GM19238 (cell line): Measurements from ENCODE around the gene FOXRED1.
"Not testable (repeated sequence)": the region's sequence is repeated elsewhere in the genome, so short reads cannot be mapped to it uniquely, and the experiment has no call there.

ENCODE experiments used
- DNase-seq: peaks from one replicate; pipeline ENCODE4 v3.0.0; 2011; ENCODE audit warnings: low spot score; ENCODE audit not compliant: insufficient read length

The FOXRED1 gene

DNA sequence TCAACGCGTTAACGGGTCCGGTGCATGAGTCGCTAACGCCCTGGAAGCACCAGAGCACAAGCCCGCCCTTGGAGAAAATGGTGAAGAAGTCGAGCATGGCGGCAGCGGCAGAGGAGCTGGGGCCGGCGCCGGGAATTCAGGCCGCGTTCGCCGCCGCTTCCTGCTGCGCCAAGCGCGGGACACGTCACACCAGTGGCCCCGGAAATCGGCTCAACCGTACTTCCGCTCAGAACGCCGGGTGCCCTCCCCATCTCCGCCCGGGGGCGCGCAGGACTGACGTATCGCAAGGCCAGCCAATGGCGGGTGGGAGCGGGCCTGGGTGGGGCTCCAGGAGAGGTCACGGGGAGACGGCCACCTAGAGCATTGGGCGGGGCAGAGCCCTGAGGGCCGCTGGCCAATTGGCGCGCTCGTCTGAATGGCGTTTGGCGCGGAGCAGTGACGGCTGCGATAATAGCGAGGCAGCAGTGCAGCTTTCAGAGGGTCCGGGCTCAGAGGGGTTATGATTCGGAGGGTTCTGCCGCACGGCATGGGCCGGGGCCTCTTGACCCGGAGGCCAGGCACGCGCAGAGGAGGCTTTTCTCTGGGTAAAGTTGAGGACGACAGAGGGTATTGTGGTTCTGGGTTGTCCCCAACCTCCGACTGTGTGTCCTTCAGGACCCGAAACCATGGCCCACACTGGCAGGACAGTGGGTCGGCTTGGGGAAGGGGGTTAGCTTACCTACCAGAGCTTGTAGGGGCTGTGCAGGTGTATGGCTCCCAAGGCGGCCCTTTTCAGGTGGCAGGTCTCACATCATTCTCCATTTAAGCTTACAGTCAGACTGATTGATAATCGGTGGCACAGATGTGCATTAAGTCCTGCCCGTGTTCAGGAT is at the start of gene FOXRED1, which contains the start of gene SRPRA:
Gene FOXRED1, plus strand, starts transcription at position 447 of the 872 bp plus-strand sequence. Its CDS starts 53 bp downstream, at position 500.
Gene SRPRA, minus strand, starts transcription at position 188 of the 872 bp plus-strand sequence. Its CDS starts 91 bp downstream, at position 97.
- DNase-seq = peak; percentile 100

DNA sequence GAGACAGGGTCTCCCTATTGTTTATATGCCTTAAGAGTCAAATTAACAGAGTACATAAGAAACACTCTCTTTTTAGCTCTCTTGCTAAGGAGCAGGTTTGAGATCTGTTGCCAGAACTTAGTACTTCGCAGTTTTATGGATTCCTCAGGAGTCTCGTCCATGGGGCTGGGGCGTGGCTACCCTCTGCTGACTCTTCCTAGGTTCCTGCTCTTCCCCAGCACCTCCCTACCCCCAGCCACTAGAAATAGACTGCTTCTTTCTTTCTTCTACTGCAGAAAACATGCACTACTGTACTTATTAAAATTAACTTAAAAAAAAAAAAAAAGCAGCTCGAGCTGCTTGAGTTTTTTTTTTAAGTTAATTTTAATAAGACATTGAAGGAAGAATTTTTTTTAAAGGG is 49.4 kb upstream of the FOXRED1 start:
- no peak for DNase-seq

- DNase-seq = no peak
Observed at GRCh38 chr11:126224647-126225294, 44.2 kb upstream of the FOXRED1 start.

GRCh38 chr11:126225295-126225665 is 43.7 kb upstream of the FOXRED1 start:
- no peak for DNase-seq

- DNase-seq = no peak
Observed at GRCh38 chr11:126226334-126227084, 42.4 kb upstream of the FOXRED1 start.

DNA sequence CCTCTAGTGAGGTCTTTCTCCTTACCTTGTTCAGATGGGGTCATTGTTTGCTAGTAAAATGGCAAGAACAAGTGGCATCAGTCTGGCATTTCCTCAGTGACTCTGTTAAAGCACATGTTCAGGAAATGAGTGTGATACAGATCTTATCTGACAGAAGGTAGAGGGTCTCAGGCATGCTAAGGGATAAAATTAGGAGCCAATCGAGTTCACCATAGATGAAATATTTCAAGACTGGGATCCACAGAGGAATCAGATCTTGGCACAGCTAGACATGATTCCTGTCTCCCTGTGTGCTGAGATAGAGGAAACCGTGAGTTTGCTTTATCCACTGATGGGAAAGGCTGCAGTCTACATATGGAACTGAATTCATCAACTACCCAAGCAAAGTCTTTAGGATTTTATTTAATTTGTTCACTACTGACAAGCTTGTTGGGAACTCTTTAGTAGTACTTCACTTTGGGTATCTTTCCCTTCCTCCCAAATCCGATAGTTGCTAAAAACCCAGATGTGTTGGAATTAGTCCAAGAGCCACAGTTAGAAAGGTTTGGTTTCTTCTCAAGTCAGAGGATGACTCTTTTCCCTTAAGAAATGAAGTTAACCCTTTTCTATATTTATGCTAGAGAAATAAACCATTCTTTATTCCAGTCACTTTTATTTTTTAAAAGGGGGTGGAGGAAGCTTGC is 39.0 kb upstream of the FOXRED1 start:
- no peak for DNase-seq

GRCh38 chr11:126231725-126232459 is 37.1 kb upstream of the FOXRED1 start:
- DNase-seq = no peak

GRCh38 chr11:126232683-126233082 is 36.3 kb upstream of the FOXRED1 start:
- DNase-seq = no peak

GRCh38 chr11:126233391-126233790 is 35.6 kb upstream of the FOXRED1 start:
- no peak for DNase-seq

DNA sequence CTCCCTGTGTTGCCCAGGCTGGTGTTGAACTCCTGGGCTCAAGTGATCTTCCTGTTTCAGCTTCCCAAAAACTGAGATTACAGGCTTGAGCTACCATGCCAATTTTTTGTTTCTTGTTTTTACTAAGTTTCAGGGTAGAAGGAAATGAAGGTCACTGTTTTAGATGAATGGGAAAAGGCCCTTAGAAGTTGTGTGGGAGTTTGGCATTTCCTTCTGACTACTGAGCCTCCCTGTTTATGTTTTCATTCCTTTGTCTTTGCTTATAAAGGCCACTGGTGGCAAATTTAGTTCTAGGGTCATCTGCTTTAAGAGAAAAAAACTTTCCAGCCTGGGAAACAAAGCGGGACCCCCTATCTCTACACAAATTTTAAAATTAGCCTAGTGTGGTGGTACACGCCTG is 22.3 kb upstream of the FOXRED1 start:
- no peak for DNase-seq

GRCh38 chr11:126253265-126253664 is 15.7 kb upstream of the FOXRED1 start:
- DNase-seq = no peak

- no peak for DNase-seq
Observed at GRCh38 chr11:126254819-126255218, 14.1 kb upstream of the FOXRED1 start.

GRCh38 chr11:126255507-126255906 is 13.4 kb upstream of the FOXRED1 start:
- not testable (repeated sequence) for DNase-seq

DNA sequence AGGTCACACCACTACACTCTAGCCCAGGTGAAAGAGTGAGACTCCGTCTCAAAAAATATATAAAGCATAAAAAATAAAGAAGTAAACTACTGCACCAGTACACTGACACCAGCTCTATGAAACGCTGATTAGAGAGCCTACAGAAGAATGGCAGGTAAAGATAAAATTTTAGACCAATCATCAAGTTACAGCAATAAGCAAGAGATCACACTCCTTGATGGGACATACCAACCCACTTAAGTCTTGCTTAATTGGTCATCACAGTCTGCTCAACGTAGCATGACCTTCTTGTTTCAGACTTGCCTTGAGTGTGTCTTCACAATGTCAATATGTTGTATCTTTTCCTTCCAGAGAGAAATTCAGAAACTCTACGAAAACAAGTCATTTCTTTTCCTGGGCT is 12.7 kb upstream of the FOXRED1 start:
- no peak for DNase-seq

- DNase-seq = no peak
Observed at GRCh38 chr11:126257144-126257543, 11.8 kb upstream of the FOXRED1 start.

GRCh38 chr11:126257764-126258163 is 11.2 kb upstream of the FOXRED1 start:
- no peak for DNase-seq

DNA sequence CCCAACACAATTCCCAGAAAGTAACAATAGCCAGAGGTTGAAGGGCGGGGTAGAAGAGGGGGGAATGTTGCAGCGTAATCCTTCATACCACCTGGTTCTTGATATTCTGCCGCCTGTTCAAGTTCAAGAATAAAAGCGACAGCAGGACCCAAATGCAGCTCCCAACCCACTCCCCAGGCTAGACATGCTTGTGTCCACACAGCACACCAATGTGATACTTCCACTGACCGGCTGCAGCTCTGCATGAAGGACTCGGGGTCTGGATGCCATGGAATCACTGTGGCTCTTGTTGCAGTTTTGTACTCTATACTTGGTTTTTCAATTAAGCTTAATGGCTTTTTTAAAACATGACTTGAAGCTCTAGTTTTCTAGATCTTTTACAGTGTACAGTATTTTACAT is 6.7 kb upstream of the FOXRED1 start:
- no peak for DNase-seq

- no peak for DNase-seq
Observed at GRCh38 chr11:126263489-126263888, 5.5 kb upstream of the FOXRED1 start.

- DNase-seq = no peak
Observed at GRCh38 chr11:126265811-126266210, 3.1 kb upstream of the FOXRED1 start.

DNA sequence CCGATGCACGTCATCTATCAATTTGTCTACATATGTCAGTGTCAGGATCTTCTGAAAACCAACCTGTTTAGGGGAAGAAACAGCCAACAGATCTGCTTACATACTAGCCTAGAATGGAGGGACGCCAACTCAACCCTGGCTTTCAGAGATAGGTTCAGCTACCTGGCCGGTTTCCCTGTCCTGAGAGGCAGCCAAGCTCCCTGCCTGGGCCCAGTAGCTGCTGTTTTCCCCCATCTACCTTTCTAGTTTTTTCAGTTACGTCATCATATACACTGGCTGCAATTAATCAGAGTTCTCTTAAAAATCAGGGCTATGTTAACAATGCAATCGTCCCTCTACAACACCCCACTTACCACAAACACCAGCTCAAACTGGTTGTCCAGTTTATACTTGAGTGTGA is 1.3 kb upstream of the FOXRED1 start:
- DNase-seq = no peak

DNA sequence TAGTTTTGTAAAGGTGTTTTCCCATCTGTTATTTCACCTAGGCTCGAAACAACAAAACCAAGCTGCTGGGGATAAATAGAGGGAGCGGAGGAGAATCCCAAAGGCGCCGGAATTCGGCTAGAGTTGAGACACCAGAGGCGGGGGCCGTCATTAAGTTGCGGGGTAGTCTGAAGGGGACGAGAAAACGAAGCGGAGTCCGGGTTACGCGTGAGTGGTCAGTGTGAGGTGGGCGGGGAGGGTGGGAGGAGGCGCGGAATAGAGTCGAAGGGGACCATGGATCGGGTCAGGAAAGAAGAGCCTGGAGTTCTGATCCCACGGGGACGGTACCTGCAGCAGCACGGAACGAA is 620 bp upstream of the FOXRED1 start:
- DNase-seq = no peak
